ENCODE measurements around the gene DCUN1D4.

DCUN1D4 gene

GRCh38 chr4:51842554-51843308 lies at the start of gene DCUN1D4:
Gene DCUN1D4 (plus strand): TSS chr4:51843153. CDS start chr4:51843243, 90 bp downstream.
- DNase-seq (ENCODE audit: low read depth) = peak; percentile 99
- TF ChIP-seq, protein P1, sequence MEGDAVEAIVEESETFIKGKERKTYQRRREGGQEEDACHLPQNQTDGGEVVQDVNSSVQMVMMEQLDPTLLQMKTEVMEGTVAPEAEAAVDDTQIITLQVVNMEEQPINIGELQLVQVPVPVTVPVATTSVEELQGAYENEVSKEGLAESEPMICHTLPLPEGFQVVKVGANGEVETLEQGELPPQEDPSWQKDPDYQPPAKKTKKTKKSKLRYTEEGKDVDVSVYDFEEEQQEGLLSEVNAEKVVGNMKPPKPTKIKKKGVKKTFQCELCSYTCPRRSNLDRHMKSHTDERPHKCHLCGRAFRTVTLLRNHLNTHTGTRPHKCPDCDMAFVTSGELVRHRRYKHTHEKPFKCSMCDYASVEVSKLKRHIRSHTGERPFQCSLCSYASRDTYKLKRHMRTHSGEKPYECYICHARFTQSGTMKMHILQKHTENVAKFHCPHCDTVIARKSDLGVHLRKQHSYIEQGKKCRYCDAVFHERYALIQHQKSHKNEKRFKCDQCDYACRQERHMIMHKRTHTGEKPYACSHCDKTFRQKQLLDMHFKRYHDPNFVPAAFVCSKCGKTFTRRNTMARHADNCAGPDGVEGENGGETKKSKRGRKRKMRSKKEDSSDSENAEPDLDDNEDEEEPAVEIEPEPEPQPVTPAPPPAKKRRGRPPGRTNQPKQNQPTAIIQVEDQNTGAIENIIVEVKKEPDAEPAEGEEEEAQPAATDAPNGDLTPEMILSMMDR (IDR thresholded peaks at IDR 0.05; ENCODE audit: control insufficient read depth, insufficient read depth, low read depth, low read length, missing control alignments) = peak; percentile 45
- peak within 1 kb of the TSS; percentile 77 for H3K4me3 ChIP-seq (ENCODE audit: control insufficient read depth, low read depth, low read length)

- H3K4me3 ChIP-seq (ENCODE audit: control insufficient read depth, low read depth, low read length) = no peak overlapping the region
- TF ChIP-seq, protein P1 (IDR thresholded peaks at IDR 0.05; ENCODE audit: control insufficient read depth, insufficient read depth, low read depth, low read length, missing control alignments) = no peak
These were observed 22.3 kb upstream of the DCUN1D4 start for GRCh38 chr4:51820443-51821234.

DNA sequence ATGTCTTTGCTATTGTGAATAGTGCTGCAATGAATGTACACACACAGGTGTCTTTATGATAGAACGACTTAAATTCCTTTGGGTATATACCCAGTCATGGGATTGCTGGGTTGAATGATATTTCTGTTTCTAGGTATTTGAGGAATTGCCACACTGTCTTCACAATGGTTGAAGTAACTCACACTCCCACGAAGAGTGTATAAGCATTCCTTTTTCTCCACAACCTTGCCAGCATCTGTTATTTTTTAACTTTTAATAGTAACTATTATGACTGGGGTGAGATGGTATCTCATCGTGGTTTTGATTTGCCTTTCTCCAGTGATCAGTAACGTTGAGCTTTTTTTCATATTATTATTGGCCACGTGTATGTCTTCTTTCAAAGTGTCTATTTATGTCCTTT lies 17.6 kb upstream of the DCUN1D4 start:
- no peak for DNase-seq (ENCODE audit: low read depth)
- TF ChIP-seq, protein P1 (IDR thresholded peaks at IDR 0.05; ENCODE audit: control insufficient read depth, insufficient read depth, low read depth, low read length, missing control alignments) = no peak
- H3K4me3 ChIP-seq (ENCODE audit: control insufficient read depth, low read depth, low read length) = no peak overlapping the region

More at GRCh38 chr4:51820443-51821234, 22.3 kb upstream of the DCUN1D4 start:
- DNase-seq (ENCODE audit: low read depth) = no peak

DNA sequence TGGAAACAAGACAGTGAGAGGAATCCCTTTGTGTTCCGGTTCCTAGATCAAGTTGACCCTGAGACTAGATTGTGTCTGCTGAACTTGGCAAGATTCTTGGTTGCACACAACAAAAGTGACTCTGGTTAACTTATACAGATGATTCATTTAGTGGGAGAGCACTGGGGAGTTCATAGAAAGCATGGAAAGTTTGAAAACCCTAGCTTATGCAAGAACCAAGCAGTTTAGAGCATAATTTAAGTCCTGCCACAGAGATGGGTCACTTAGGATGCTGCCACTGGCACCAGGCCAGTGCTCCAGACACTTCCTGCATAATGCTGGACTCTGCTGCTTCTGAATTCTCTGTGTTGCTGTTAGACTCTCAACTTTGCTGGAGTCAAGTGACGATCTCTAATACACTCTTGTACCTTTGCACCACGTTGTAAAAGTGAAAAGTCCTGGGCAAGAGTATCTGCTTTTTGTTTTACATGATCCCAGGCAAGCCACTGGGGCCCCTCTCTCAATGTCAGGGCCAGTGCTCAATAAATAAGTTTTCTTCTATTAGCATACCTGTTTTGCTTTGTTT lies 12.7 kb upstream of the DCUN1D4 start:
- no peak overlapping the region for H3K4me3 ChIP-seq (ENCODE audit: control insufficient read depth, low read depth, low read length)
- TF ChIP-seq, protein P1 (IDR thresholded peaks at IDR 0.05; ENCODE audit: control insufficient read depth, insufficient read depth, low read depth, low read length, missing control alignments) = no peak
- no peak for DNase-seq (ENCODE audit: low read depth)

GRCh38 chr4:51831133-51831532 lies 11.8 kb upstream of the DCUN1D4 start:
- TF ChIP-seq, protein P1 (IDR thresholded peaks at IDR 0.05; ENCODE audit: control insufficient read depth, insufficient read depth, low read depth, low read length, missing control alignments) = peak; percentile 83
- no peak overlapping the region for H3K4me3 ChIP-seq (ENCODE audit: control insufficient read depth, low read depth, low read length)
- no peak for DNase-seq (ENCODE audit: low read depth)

DNA sequence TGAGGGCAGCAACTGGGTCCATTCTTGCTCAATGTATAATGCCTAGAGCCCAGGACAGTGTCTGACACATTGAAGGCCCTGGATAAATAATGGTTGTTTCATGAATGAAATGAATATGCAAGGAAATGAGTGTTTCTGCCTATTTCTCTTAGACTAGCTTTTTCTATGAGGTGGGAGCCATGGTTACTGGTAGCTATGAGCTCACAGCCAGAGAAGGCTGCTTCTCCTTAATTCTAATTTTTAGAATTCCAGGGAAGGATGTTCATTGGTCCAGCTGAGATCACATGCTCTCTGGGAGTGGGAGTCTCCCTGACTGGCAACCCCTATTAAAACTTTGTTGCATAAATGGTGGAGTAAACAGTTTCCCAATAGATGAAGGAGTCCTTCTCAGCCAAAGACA lies 9.7 kb upstream of the DCUN1D4 start:
- TF ChIP-seq, protein P1 (IDR thresholded peaks at IDR 0.05; ENCODE audit: control insufficient read depth, insufficient read depth, low read depth, low read length, missing control alignments) = no peak

More for the DNA sequence above, 9.7 kb upstream of the DCUN1D4 start:
- no peak overlapping the region for H3K4me3 ChIP-seq (ENCODE audit: control insufficient read depth, low read depth, low read length)
- DNase-seq (ENCODE audit: low read depth) = no peak

All from AG09309 (cell line).